Mesenteric fat pad (tissue), 1 donor: Measurements from ENCODE around the gene ARAP3. TPM values are rescaled to one million over a fixed set of nuclear protein-coding genes. Genes with fewer than 3 reads are reported as not detected.
A peak's percentile ranks its signal among the peaks of the same experiment; 100 is the strongest.
"Not testable (repeated sequence)": the region's sequence is repeated elsewhere in the genome, so short reads cannot be mapped to it uniquely, and the experiment has no call there.

ENCODE experiments used
- DNase-seq: peaks from one replicate; pipeline ENCODE4 v3.0.0-alpha.2; 2020; ENCODE audit warnings: low spot score
- long read RNA-seq: library from polyadenylated mRNA; unstranded; transcript quantifications from one replicate; pipeline ENCODE4 v2.0.0, GENCODE V29; 2020
- total RNA-seq: library from RNA; stranded (reverse); fragmentation: NEBNext Ultra II Directional; extraction: Animal tissue kit (Norgen Biotek cat#: 25700); gene quantifications from one replicate; pipeline ENCODE4 v1.2.1, GENCODE V29; 2021
- donor health status: DM: yes; HTN: yes; CAD: no.

ARAP3 gene
- 24.2 TPM for total RNA-seq
- long read RNA-seq, partial matches to known transcripts = 9 of 13 reads
- long read RNA-seq, other reads (novel, unspliced or antisense) = 3 of 13 reads

- peak; percentile 94 for DNase-seq
These were observed at the start of gene ARAP3 for GRCh38 chr5:141681695-141682641. TSS of gene ARAP3 (minus strand) at chr5:141682230. CDS start at chr5:141680486, 1,744 bp downstream.

- DNase-seq = no peak
These were observed 47.5 kb upstream of the ARAP3 start for GRCh38 chr5:141729387-141730006.

- DNase-seq = no peak
These were observed 43.9 kb upstream of the ARAP3 start for GRCh38 chr5:141725891-141726290.

GRCh38 chr5:141725174-141725573 lies 43.1 kb upstream of the ARAP3 start:
- not testable (repeated sequence) for DNase-seq

- DNase-seq = no peak
These were observed 40.2 kb upstream of the ARAP3 start for GRCh38 chr5:141722266-141722665.

- no peak for DNase-seq
These were observed 35.0 kb upstream of the ARAP3 start for GRCh38 chr5:141717043-141717442.

GRCh38 chr5:141716468-141716867 lies 34.4 kb upstream of the ARAP3 start:
- DNase-seq = no peak

- no peak for DNase-seq
These were observed 34.0 kb upstream of the ARAP3 start for GRCh38 chr5:141716009-141716408.

- DNase-seq = no peak
These were observed 33.4 kb upstream of the ARAP3 start for GRCh38 chr5:141715346-141715905.

- no peak for DNase-seq
These were observed 32.7 kb upstream of the ARAP3 start for GRCh38 chr5:141714542-141715310.

GRCh38 chr5:141713616-141714309 lies 31.7 kb upstream of the ARAP3 start:
- DNase-seq = no peak

GRCh38 chr5:141711687-141712086 lies 29.7 kb upstream of the ARAP3 start:
- no peak for DNase-seq

GRCh38 chr5:141709699-141710267 lies 27.8 kb upstream of the ARAP3 start:
- DNase-seq = no peak

- no peak for DNase-seq
These were observed 26.0 kb upstream of the ARAP3 start for GRCh38 chr5:141708016-141708415.

- DNase-seq = no peak
These were observed 25.5 kb upstream of the ARAP3 start for GRCh38 chr5:141707510-141707909.

- DNase-seq = no peak
These were observed 24.1 kb upstream of the ARAP3 start for GRCh38 chr5:141706121-141706520.

GRCh38 chr5:141705469-141705868 lies 23.4 kb upstream of the ARAP3 start:
- DNase-seq = no peak

GRCh38 chr5:141704782-141705297 lies 22.8 kb upstream of the ARAP3 start:
- no peak for DNase-seq

- DNase-seq = no peak
These were observed 21.1 kb upstream of the ARAP3 start for GRCh38 chr5:141703133-141703561.
